GM23248 (cell line): Measurements from ENCODE around the gene CYP2B6. TPM values are rescaled to one million over a fixed set of nuclear protein-coding genes. Genes with fewer than 3 reads are reported as not detected.

Experiments
- DNase-seq: peaks from one replicate; pipeline ENCODE4 v3.0.0-alpha.2; 2015
- H2AFZ ChIP-seq: fragments of 200-600 bp; sonication (generic); 2 replicates; pipeline ENCODE4 v1.6.1; 2016; ENCODE audit warnings: antibody characterized with exemption
- H3F3A ChIP-seq: fragments of 200-600 bp; sonication (generic); 2 replicates; pipeline ENCODE4 v1.6.1; 2016; ENCODE audit warnings: mild to moderate bottlenecking, antibody characterized with exemption, mixed run types; ENCODE audit not compliant: insufficient read depth
- H3K27ac ChIP-seq: fragments of 200-600 bp; sonication (generic); 2 replicates; pipeline ENCODE4 v1.5.1; 2016; ENCODE audit warnings: mild to moderate bottlenecking
- H3K27me3 ChIP-seq: fragments of 200-600 bp; sonication (generic); replicated peaks from 2 replicates; pipeline ENCODE4 v1.6.1; 2016; ENCODE audit warnings: mild to moderate bottlenecking; ENCODE audit not compliant: insufficient read depth
- H3K36me3 ChIP-seq: fragments of 200-600 bp; sonication (generic); 2 replicates; pipeline ENCODE4 v1.6.1; 2016; ENCODE audit warnings: low read depth, mild to moderate bottlenecking
- H3K4me1 ChIP-seq: fragments of 200-600 bp; sonication (generic); 2 replicates; pipeline ENCODE4 v1.6.1; 2016; ENCODE audit warnings: mild to moderate bottlenecking; ENCODE audit not compliant: insufficient read depth
- H3K4me2 ChIP-seq: fragments of 200-600 bp; sonication (generic); one replicate; pipeline ENCODE4 v1.6.1; 2016; ENCODE audit warnings: mild to moderate bottlenecking; ENCODE audit not compliant: unreplicated experiment
- H3K4me3 ChIP-seq: fragments of 200-600 bp; sonication (generic); 2 replicates; pipeline ENCODE4 v1.5.1; 2016; ENCODE audit warnings: mild to moderate bottlenecking
- H3K79me2 ChIP-seq: fragments of 200-600 bp; sonication (generic); 2 replicates; pipeline ENCODE4 v1.6.1; 2016; ENCODE audit warnings: mild to moderate bottlenecking; ENCODE audit not compliant: insufficient read depth
- H3K9ac ChIP-seq: fragments of 200-600 bp; sonication (generic); 2 replicates; pipeline ENCODE4 v1.6.1; 2016; ENCODE audit warnings: mild to moderate bottlenecking
- H3K9me2 ChIP-seq: fragments of 200-600 bp; sonication (generic); 2 replicates; pipeline ENCODE4 v1.6.1; 2016; ENCODE audit warnings: mixed run types, mild to moderate bottlenecking, moderate library complexity; ENCODE audit not compliant: insufficient read depth
- H3K9me3 ChIP-seq: fragments of 200-600 bp; sonication (generic); one replicate; pipeline ENCODE4 v1.6.1; 2017; ENCODE audit warnings: low read depth
- H4K20me1 ChIP-seq: fragments of 200-600 bp; sonication (generic); 2 replicates; pipeline ENCODE4 v1.6.0; 2016; ENCODE audit not compliant: insufficient read depth
- EZH2 ChIP-seq: fragments of 200-600 bp; sonication (generic); IDR thresholded peaks from 2 replicates; pipeline ENCODE4 v1.6.1; 2018; ENCODE audit warnings: antibody characterized with exemption, mild to moderate bottlenecking; ENCODE audit not compliant: insufficient read depth, poor library complexity, severe bottlenecking
- EZH2phosphoT487 ChIP-seq: fragments of 200-600 bp; sonication (generic); IDR thresholded peaks from 2 replicates; pipeline ENCODE4 v1.6.1; 2018; ENCODE audit warnings: antibody characterized with exemption, moderate library complexity, mild to moderate bottlenecking, low read depth; ENCODE audit not compliant: insufficient read depth
- WGBS, 2 experiments: methylation state at CpG; one replicate each; pipeline ENCODE4 v1.1.6; 2015 to 2017; ENCODE audit warnings: low lambda C conversion rate in 2 of 2, low coverage in 1 of 2; ENCODE audit errors: missing lambda C conversion rate in 2 of 2; 5-methylcytosine and 5-hydroxymethylcytosine counted together
- in situ Hi-C: fragments of 300-500 bp; cut with MboI; formaldehyde crosslinking; loops from 2 replicates; pipeline ENCODE4 v1.15.0; 2020
- polyA plus RNA-seq: library from polyadenylated mRNA; unstranded; fragments of >200 nt; fragmentation: Nextera tagmentation; extraction: Ambion mirVana; gene quantifications from 2 replicates; pipeline ENCODE4 v1.2.1, GENCODE V29; 2016
- total RNA-seq: library from RNA; depleted of rRNA; stranded (reverse); fragments of >200 nt; shearing (Covaris generic); gene quantifications from 2 replicates; pipeline ENCODE4 v1.2.3, GENCODE V29; 2014

The CYP2B6 gene
- total and polyA plus RNA-seq, 2 experiments from 2014 or later, result not detected

DNA sequence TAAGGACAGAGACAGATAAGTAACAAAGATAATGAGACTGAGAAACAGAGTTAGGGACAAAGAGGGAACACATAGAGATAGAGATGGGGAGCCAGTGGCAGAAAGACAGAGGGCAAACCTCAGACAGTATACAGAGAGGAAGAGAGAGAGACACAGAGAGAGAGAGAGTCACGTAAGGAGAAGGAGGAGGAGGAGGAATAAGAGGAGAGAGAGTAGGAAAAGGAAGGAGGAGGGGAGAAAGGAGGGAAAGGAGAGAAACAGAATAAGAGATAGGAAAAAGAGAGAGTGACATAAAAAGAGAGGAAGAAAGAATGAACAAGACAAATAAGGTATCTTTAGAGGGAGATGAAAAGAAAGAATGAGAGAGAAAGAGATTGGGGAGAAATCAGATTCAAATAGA, 23.6 kb downstream of the CYP2B6 start:
- Histone ChIP-seq H4K20me1 (no peaks in the 10 kb centered on the region), H3K4me2 (no peak overlapping the region), H3K36me3 (no peaks in the 10 kb centered on the region), H3F3A (no peaks in the 10 kb centered on the region), H3K27ac (no peak overlapping the region), H3K9me3 (no peaks in the 10 kb centered on the region), H3K4me3 (no peak overlapping the region), H3K9me2 (no peaks in the 10 kb centered on the region), H3K9ac (no peak overlapping the region), H3K27me3 (peaks cover 17% of the 10 kb centered on the region; the same call in 1 of the 2 replicates), H3K79me2 (no peaks in the 10 kb centered on the region), H2AFZ (no peak overlapping the region), H3K4me1 (no peaks in the 10 kb centered on the region)
- 3% methylated on average over 1 of the region's 1 CpG; no CpG with 5 or more reads in 1 of the 2 experiments for WGBS, 2 experiments
- DNase-seq, result no peak
- in situ Hi-C loops, result no loop called here
- TF ChIP-seq EZH2 (no peak), EZH2phosphoT487 (no peak)

- TF ChIP-seq EZH2phosphoT487 (no peak), EZH2 (no peak)
- DNase-seq, result no peak
- Histone ChIP-seq H2AFZ (no peak overlapping the region), H3K27ac (no peak overlapping the region), H3K4me2 (no peak overlapping the region), H3K36me3 (no peaks in the 10 kb centered on the region), H3K9ac (no peak overlapping the region), H3K9me3 (no peaks in the 10 kb centered on the region), H3K27me3 (peaks cover 10% of the 10 kb centered on the region; the same call in 1 of the 2 replicates), H3K4me1 (no peaks in the 10 kb centered on the region), H3K4me3 (no peak overlapping the region), H3F3A (no peaks in the 10 kb centered on the region), H3K9me2 (no peaks in the 10 kb centered on the region), H4K20me1 (no peaks in the 10 kb centered on the region), H3K79me2 (no peaks in the 10 kb centered on the region)
- in situ Hi-C loops, result no loop called here
- 50 to 51% methylated on average over 12 of the region's 12 CpGs for WGBS, 2 experiments
Measured at GRCh38 chr19:41016488-41017071, 25.5 kb downstream of the CYP2B6 start.

DNA sequence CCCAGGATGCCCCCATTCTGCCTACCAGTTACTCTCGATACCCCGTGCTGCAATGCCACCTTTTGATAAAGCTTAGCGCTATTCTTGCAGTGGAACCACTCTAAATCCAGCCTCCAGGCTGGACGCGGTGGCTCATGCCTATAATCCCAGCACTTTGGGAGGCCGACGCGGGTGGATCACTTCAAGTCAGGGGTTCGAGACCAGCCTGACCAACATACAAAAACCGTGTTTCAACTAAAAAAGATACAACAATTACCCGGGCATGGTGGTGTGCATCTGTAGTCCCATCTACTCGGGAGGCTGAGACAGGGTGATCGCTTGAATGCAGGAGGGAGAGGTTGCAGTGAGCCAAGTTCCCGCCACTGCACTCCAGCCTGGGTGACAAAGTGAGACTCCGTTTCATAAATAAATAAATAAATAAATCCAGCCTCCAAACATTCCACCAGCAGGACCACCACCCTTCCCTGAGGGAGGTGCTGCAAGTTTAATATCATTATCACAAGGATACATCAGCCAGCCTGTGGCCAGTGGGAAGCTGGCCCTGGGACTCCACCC, 27.7 kb downstream of the CYP2B6 start:
- H2AFZ ChIP-seq, result no peak overlapping the region
- no peaks in the 10 kb centered on the region for H4K20me1 ChIP-seq
- no peaks in the 10 kb centered on the region for H3K36me3 ChIP-seq
- no peak overlapping the region for H3K4me3 ChIP-seq
- no peaks in the 10 kb centered on the region for H3K79me2 ChIP-seq
- TF ChIP-seq EZH2 (no peak), EZH2phosphoT487 (no peak)
- in situ Hi-C loops, result no loop called here
- H3K4me2 ChIP-seq, result no peak overlapping the region
- H3K9me3 ChIP-seq, result no peaks in the 10 kb centered on the region
- H3K27ac ChIP-seq, result no peak overlapping the region
- no peaks in the 10 kb centered on the region for H3K4me1 ChIP-seq
- H3K27me3 ChIP-seq, result no peaks in the 10 kb centered on the region
- no peak overlapping the region for H3K9ac ChIP-seq
- H3K9me2 ChIP-seq, result no peaks in the 10 kb centered on the region
- WGBS, 2 experiments, result 58 to 65% methylated on average over 12 to 15 of the region's 15 CpGs
- DNase-seq, result no peak
- no peaks in the 10 kb centered on the region for H3F3A ChIP-seq

DNA sequence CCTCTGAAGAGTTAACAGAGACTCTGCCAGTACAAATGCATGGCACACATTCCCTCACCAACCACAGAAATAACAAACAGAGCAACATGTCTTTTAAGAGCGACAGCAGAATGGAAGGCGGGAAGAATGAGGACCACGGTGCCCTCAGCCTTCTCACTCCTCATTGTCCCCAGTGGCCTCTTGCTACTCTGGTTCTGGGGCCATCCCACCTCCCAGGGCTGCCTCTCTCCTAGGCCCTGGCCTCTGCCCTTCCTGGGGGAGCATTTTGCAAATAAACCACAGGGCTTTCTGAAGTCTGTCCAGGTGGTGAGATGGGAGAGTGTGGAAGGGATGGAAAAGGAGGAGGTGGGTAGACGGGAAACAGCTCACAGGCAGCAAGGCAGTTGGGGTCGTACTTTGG, 28.3 kb downstream of the CYP2B6 start:
- no peaks in the 10 kb centered on the region for H3K27me3 ChIP-seq
- in situ Hi-C loops, result no loop called here
- no peak for TF ChIP-seq EZH2
- TF ChIP-seq EZH2phosphoT487, result no peak

More for the DNA sequence above, 28.3 kb downstream of the CYP2B6 start:
- no peaks in the 10 kb centered on the region for H4K20me1 ChIP-seq
- no peak overlapping the region for H2AFZ ChIP-seq
- no peaks in the 10 kb centered on the region for H3F3A ChIP-seq
- no peaks in the 10 kb centered on the region for H3K36me3 ChIP-seq
- no peak overlapping the region for H3K9ac ChIP-seq
- no peaks in the 10 kb centered on the region for H3K4me1 ChIP-seq
- DNase-seq, result no peak
- H3K9me2 ChIP-seq, result no peaks in the 10 kb centered on the region
- whole genome bisulfite sequencing, 2 experiments, result 27 to 33% methylated on average over 5 of the region's 5 CpGs
- H3K27ac ChIP-seq, result no peak overlapping the region
- no peak overlapping the region for H3K4me2 ChIP-seq
- H3K4me3 ChIP-seq, result no peak overlapping the region
- H3K9me3 ChIP-seq, result no peaks in the 10 kb centered on the region
- no peaks in the 10 kb centered on the region for H3K79me2 ChIP-seq
